Measurements from ENCODE around the gene PRG2. TPM values are rescaled to one million over a fixed set of nuclear protein-coding genes. Genes with fewer than 3 reads are reported as not detected.

Gene PRG2
- total and polyA plus RNA-seq, 2 experiments from 2014 or later = not detected

GRCh38 chr11:57380975-57381374 lies 9.5 kb downstream of the PRG2 start, which contains the start of gene PRG3:
TSS of gene PRG3 (minus strand) at chr11:57381150. CDS start at chr11:57380708, 442 bp downstream.
- Histone ChIP-seq H4K20me1 (ENCODE audit: insufficient read depth, poor library complexity, severe bottlenecking) (no peaks in the 10 kb centered on the region), H3K36me3 (replicated peaks; ENCODE audit: insufficient read depth, low read depth) (no peaks in the 10 kb centered on the region), H3K9me2 (replicated peaks; ENCODE audit: insufficient read depth) (no peaks in the 10 kb centered on the region), H3K4me1 (ENCODE audit: insufficient read depth) (no peaks in the 10 kb centered on the region), H3K27me3 (no peaks in the 10 kb centered on the region), H3K4me2 (no peak within 1 kb of the TSS), H3K27ac (no peak within 1 kb of the TSS), H3K4me3 (no peak within 1 kb of the TSS), H2AFZ (no peak within 1 kb of the TSS), H3K9me3 (ENCODE audit: low read depth) (no peaks in the 10 kb centered on the region), H3K79me2 (no peaks in the 10 kb centered on the region)
- no peak for DNase-seq (ENCODE audit: low spot score)
- no peak for TF ChIP-seq EZH2phosphoT487 (IDR thresholded peaks at IDR 0.05; ENCODE audit: low read depth, severe bottlenecking, unreplicated experiment)
- TF ChIP-seq CTCF (IDR thresholded peaks at IDR 0.05; ENCODE audit: poor library complexity) = no peak
- no peak for TF ChIP-seq EZH2 (IDR thresholded peaks at IDR 0.05; ENCODE audit: borderline replicate concordance)
- WGBS (ENCODE audit: low lambda C conversion rate, missing lambda C conversion rate) = 60% methylated on average over 2 of the region's 2 CpGs

GRCh38 chr11:57379732-57380131 lies 10.7 kb downstream of the PRG2 start:
- WGBS (ENCODE audit: low lambda C conversion rate, missing lambda C conversion rate) = 23% methylated on average over 10 of the region's 10 CpGs
- Histone ChIP-seq H3K4me2 (no peak overlapping the region), H3K9me2 (replicated peaks; ENCODE audit: insufficient read depth) (no peaks in the 10 kb centered on the region), H2AFZ (no peak overlapping the region), H4K20me1 (ENCODE audit: insufficient read depth, poor library complexity, severe bottlenecking) (no peaks in the 10 kb centered on the region), H3K79me2 (no peaks in the 10 kb centered on the region), H3K27ac (no peak overlapping the region), H3K9me3 (ENCODE audit: low read depth) (no peaks in the 10 kb centered on the region), H3K27me3 (no peaks in the 10 kb centered on the region), H3K4me3 (no peak overlapping the region), H3K4me1 (ENCODE audit: insufficient read depth) (no peaks in the 10 kb centered on the region), H3K36me3 (replicated peaks; ENCODE audit: insufficient read depth, low read depth) (no peaks in the 10 kb centered on the region)
- no peak for TF ChIP-seq CTCF (IDR thresholded peaks at IDR 0.05; ENCODE audit: poor library complexity)
- TF ChIP-seq EZH2phosphoT487 (IDR thresholded peaks at IDR 0.05; ENCODE audit: low read depth, severe bottlenecking, unreplicated experiment) = no peak
- TF ChIP-seq EZH2 (IDR thresholded peaks at IDR 0.05; ENCODE audit: borderline replicate concordance) = no peak
- DNase-seq (ENCODE audit: low spot score) = peak; percentile 65

- no peak for DNase-seq (ENCODE audit: low spot score)
- Histone ChIP-seq H3K27ac (no peak overlapping the region), H3K27me3 (no peaks in the 10 kb centered on the region)
These were observed 12.3 kb downstream of the PRG2 start for GRCh38 chr11:57378186-57378585.

More at GRCh38 chr11:57378186-57378585, 12.3 kb downstream of the PRG2 start:
- no peaks in the 10 kb centered on the region for H3K36me3 ChIP-seq (replicated peaks; ENCODE audit: insufficient read depth, low read depth)
- no peak overlapping the region for H3K4me3 ChIP-seq
- no peak overlapping the region for H2AFZ ChIP-seq
- H3K9me2 ChIP-seq (replicated peaks; ENCODE audit: insufficient read depth) = no peaks in the 10 kb centered on the region
- no peaks in the 10 kb centered on the region for H3K4me1 ChIP-seq (ENCODE audit: insufficient read depth)
- no peaks in the 10 kb centered on the region for H3K9me3 ChIP-seq (ENCODE audit: low read depth)
- H3K4me2 ChIP-seq = no peak overlapping the region
- no peaks in the 10 kb centered on the region for H4K20me1 ChIP-seq (ENCODE audit: insufficient read depth, poor library complexity, severe bottlenecking)
- TF ChIP-seq EZH2phosphoT487 (IDR thresholded peaks at IDR 0.05; ENCODE audit: low read depth, severe bottlenecking, unreplicated experiment) (no peak), CTCF (IDR thresholded peaks at IDR 0.05; ENCODE audit: poor library complexity) (no peak), EZH2 (IDR thresholded peaks at IDR 0.05; ENCODE audit: borderline replicate concordance) (no peak)
- H3K79me2 ChIP-seq = no peaks in the 10 kb centered on the region
